GM13976 (cell line): ENCODE measurements around the gene MED15.

ENCODE experiments used
- DNase-seq: peaks from one replicate; pipeline ENCODE4 v3.0.0; 2012; ENCODE audit warnings: low spot score
- in situ Hi-C: fragments of 300-500 bp; cut with MboI; formaldehyde crosslinking; loops from one replicate; pipeline ENCODE4 v1.12.0; 2022; ENCODE audit warnings: low sequenced_read_pairs, mixed read lengths, inconsistent platforms; ENCODE audit not compliant: unreplicated experiment
- TF ChIP-seq, protein P1 (sequence below): IDR thresholded peaks from 2 replicates; pipeline ENCODE4 v1.5.1; 2012; ENCODE audit warnings: borderline replicate concordance, mild to moderate bottlenecking; ENCODE audit not compliant: insufficient read depth; ENCODE audit errors: extremely low read depth, missing control alignments, control extremely low read depth

The MED15 gene

DNA sequence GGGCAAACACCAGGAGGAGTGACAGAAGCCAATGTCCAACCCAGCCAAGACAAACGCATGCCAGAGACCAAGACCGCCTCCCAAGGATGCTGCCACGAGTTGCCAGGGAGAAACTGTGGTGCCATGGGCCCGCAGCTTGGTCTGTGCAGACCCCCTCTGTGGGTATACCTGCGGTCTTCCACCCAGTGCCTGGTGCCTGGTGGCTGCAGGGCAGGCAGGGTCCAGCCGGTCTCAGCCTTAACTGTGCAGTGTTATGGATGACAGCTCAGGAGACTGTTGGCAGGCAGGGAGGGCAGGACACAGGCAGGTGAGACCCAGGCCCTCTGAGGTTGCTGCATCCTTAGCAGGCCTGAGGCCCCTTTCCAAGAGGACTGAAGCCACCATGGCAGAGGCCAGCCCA, 97.9 kb downstream of the MED15 start:
- in situ Hi-C loops = loop anchor here (10.0 to 25.0 kb wide), 2 partner anchors 99 to 182 kb away; no protein-coding TSS in a partner anchor
- TF ChIP-seq, protein P1, sequence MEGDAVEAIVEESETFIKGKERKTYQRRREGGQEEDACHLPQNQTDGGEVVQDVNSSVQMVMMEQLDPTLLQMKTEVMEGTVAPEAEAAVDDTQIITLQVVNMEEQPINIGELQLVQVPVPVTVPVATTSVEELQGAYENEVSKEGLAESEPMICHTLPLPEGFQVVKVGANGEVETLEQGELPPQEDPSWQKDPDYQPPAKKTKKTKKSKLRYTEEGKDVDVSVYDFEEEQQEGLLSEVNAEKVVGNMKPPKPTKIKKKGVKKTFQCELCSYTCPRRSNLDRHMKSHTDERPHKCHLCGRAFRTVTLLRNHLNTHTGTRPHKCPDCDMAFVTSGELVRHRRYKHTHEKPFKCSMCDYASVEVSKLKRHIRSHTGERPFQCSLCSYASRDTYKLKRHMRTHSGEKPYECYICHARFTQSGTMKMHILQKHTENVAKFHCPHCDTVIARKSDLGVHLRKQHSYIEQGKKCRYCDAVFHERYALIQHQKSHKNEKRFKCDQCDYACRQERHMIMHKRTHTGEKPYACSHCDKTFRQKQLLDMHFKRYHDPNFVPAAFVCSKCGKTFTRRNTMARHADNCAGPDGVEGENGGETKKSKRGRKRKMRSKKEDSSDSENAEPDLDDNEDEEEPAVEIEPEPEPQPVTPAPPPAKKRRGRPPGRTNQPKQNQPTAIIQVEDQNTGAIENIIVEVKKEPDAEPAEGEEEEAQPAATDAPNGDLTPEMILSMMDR = no peak
- DNase-seq = peak; percentile 22

DNA sequence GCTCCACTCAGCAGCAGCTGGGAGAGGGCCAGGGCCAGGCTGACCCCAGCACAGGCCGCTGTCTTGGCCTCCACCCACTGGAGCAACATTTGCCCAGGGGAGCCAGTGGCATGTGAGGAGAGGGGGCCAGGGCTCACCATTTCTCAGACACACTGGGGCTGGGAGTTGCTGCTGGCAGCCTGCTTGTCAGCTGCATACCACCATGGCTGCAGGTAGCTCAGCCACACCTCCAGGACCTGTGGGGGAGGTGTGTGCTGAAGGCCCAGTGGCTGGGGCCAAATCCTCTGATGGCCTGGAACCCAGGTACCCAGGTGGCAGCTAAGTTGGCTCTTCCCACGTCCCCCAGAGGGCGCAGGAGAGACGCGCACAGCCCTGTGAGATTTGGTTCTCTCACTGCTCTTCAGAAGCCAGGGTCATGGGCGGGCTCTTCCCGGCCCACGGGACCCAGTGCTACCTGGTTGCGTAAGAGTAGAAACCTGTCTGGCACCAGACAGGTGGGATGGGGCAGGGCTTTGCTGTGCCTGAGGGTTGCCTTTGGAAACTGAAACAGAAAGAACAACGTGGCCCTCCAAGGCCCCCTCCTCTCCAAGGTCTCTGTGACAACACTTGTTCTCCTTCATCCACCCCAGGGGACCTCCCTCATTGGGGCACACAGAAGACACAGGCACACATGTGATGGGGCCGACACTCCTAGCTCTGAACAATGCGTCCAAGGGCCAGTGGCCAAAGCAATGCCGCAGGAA, 98.8 kb downstream of the MED15 start:
- DNase-seq = peak; percentile 88
- TF ChIP-seq, protein P1 = peak; percentile 85
- in situ Hi-C loops = loop anchor here (10.0 to 25.0 kb wide), 2 partner anchors 99 to 181 kb away; no protein-coding TSS in a partner anchor

DNA sequence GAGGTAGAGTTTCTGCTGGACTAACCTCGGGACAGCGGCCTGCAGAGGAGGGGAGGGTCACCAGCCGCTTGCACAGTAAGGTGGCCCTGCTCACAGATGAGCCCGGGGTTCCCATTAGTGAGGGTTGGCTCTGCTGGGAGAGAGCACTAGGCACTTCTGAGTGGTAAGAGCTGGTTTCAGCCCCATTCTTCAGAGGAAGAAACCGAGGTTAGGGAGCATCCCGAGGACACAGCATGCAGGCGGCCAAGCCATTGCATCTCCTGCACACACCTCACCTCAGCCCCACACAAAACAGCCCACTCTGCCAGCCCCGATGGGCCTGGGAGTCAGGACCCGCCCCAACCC, 99.3 kb downstream of the MED15 start:
- in situ Hi-C loops = loop anchor here (10.0 to 25.0 kb wide), 2 partner anchors 98 to 181 kb away; no protein-coding TSS in a partner anchor
- TF ChIP-seq, protein P1 = no peak

DNA sequence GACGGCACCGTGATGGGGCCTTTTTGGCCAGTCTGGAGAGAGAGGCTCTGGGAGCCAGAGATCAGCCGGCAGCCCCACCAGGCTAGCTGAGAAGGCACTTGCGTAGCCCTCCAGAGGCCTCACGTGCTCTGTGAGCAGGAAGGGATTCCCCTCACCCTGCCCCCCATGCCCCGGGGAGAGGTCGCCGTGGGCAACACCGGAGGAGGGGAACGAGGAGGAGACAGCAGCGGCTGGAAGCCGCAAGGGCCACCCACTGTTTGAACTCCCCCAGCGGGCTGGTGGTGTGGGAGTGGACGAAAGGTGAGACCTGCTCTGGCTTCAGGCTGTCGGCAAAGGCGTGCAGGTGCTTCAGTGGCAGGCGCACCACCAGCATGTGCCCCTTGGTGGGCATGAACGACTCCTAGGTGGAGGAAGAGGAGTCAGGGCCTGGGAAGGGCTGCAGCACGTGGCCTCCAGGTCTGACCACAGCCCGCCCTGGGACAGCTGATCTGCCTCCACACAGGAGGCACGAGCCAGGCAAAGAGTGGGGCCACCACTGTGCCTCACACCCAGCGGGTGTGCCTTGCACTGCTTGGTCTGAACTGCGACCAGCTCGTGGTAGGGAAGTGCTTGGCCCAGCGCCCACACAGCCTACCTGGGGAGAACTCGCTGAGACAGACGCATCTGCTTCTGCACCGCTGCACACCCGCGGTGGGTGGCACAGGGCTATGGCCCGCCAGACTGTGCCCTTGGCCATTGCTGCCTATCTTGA, 99.9 kb downstream of the MED15 start:
- in situ Hi-C loops = loop anchor here (10.0 to 25.0 kb wide), 2 partner anchors 97 to 180 kb away; no protein-coding TSS in a partner anchor
- TF ChIP-seq, protein P1 = no peak
- peak; percentile 30 for DNase-seq

More for the DNA sequence above, 99.3 kb downstream of the MED15 start:
- no peak for DNase-seq

DNA sequence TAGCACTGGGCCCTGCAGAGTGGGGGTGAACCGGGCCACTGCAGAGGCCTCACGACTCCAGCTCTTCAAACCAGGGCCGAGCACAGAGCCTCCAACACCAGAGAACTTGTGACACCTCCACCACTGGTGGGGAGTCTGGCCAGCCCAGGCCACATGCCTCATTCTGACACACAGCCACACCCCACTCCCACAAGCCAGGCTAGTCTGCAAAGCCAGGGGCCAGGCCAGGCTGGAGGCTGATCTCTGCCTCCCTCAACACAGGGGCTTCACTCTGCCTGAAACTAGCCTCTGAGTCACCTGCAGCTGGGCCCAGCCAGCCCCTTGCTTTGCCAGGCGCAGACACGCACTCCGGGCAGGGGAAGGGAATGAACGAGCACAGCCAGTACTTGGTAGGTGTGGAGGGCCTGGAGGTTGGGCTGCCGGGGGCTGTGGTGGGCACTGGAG, 102.9 kb downstream of the MED15 start:
- peak; percentile 26 for DNase-seq
- in situ Hi-C loops = loop anchor here (25.0 kb wide), 1 partner anchor 177 kb away; no protein-coding TSS in a partner anchor
- TF ChIP-seq, protein P1 = no peak

DNA sequence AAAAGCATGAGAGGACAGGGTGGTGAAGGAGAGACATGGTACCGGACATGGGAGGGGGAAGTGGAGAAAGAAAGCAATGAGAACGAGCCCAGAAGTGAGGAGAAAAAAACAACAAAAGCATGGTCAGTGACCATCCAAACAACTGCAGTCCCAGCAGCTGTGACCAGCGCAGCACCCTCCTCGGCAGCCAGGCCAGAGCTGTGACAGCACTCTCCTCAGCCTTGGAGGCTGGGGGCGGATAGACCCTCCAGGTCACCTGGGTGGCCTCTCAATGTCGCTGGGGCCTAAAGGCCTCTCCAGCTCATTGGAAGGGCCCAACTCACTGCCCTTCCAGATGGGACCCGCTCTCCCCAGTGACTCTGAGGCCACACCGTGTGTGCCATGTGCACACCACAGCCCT, 103.3 kb downstream of the MED15 start:
- DNase-seq = no peak
- in situ Hi-C loops = loop anchor here (25.0 kb wide), 1 partner anchor 177 kb away; no protein-coding TSS in a partner anchor
- TF ChIP-seq, protein P1 = no peak
